PC-3 (cell line): ENCODE data around the gene ARHGAP8.

Source experiments
- EZH2 ChIP-seq: fragments of 300-600 bp; sonication (generic); IDR thresholded peaks from one replicate; pipeline ENCODE4 v1.6.1; 2017; ENCODE audit warnings: antibody characterized with exemption, mild to moderate bottlenecking, low read length; ENCODE audit not compliant: unreplicated experiment
- TF ChIP-seq, protein P1 (sequence below): fragments of 300-600 bp; sonication (generic); conservative IDR thresholded peaks from 2 replicates; pipeline ENCODE4 v1.5.1; 2017; ENCODE audit warnings: antibody characterized with exemption, low read depth, mild to moderate bottlenecking, low read length

DNA sequence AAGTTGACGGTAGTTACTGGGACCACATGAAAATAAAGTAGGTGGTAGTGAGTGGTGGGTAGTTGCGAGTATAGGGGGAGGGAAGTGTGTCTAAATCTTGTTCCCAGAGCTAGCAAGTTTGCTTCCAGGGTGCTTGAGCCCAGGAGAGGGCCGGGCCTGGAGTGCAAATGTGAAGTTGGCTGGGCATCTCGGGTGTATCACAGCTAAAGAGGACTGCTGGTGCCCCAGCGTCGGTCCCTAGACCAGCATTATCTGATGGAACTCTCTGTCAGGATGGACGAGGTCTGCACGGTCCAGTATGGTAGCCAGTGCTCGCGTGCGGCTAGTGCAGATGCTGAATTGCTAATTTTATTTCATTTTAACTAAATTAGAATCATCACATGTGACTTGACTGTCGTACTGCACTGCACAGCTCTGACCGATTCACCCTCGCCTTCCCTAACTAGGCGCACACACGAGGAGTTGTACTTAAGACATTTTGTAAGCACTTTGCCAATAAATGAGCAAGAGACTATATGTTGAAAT is 75.4 kb downstream of the ARHGAP8 start:
- no peak for TF ChIP-seq EZH2
- TF ChIP-seq, protein P1, sequence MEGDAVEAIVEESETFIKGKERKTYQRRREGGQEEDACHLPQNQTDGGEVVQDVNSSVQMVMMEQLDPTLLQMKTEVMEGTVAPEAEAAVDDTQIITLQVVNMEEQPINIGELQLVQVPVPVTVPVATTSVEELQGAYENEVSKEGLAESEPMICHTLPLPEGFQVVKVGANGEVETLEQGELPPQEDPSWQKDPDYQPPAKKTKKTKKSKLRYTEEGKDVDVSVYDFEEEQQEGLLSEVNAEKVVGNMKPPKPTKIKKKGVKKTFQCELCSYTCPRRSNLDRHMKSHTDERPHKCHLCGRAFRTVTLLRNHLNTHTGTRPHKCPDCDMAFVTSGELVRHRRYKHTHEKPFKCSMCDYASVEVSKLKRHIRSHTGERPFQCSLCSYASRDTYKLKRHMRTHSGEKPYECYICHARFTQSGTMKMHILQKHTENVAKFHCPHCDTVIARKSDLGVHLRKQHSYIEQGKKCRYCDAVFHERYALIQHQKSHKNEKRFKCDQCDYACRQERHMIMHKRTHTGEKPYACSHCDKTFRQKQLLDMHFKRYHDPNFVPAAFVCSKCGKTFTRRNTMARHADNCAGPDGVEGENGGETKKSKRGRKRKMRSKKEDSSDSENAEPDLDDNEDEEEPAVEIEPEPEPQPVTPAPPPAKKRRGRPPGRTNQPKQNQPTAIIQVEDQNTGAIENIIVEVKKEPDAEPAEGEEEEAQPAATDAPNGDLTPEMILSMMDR: no peak
